Ammon's horn (tissue), 1 donor: Measurements from ENCODE around the gene DGKE.
A peak's percentile ranks its signal among the peaks of the same experiment; 100 is the strongest.

Experiments used
- DNase-seq: peaks from one replicate; pipeline ENCODE4 v3.0.0-alpha.2; 2016; ENCODE audit warnings: low spot score

DGKE gene

GRCh38 chr17:56815711-56816110 lies 18.2 kb upstream of the DGKE start:
- DNase-seq, result no peak

- no peak for DNase-seq
Observed at GRCh38 chr17:56817066-56817465, 16.9 kb upstream of the DGKE start.

- DNase-seq, result no peak
Observed at GRCh38 chr17:56819030-56819429, 14.9 kb upstream of the DGKE start.

GRCh38 chr17:56819431-56820145 lies 14.4 kb upstream of the DGKE start:
- DNase-seq, result peak; percentile 59

- no peak for DNase-seq
Observed at GRCh38 chr17:56820207-56820606, 13.7 kb upstream of the DGKE start.

- DNase-seq, result no peak
Observed at GRCh38 chr17:56821847-56822534, 12.0 kb upstream of the DGKE start.

- no peak for DNase-seq
Observed at GRCh38 chr17:56822725-56823124, 11.2 kb upstream of the DGKE start.

- no peak for DNase-seq
Observed at GRCh38 chr17:56823848-56824247, 10.1 kb upstream of the DGKE start.

GRCh38 chr17:56824503-56824902 lies 9.4 kb upstream of the DGKE start:
- DNase-seq, result no peak

GRCh38 chr17:56826611-56827414 lies 7.1 kb upstream of the DGKE start:
- no peak for DNase-seq

- DNase-seq, result no peak
Observed at GRCh38 chr17:56830726-56831368, 3.1 kb upstream of the DGKE start.

- DNase-seq, result no peak
Observed at GRCh38 chr17:56831369-56832095, 2.4 kb upstream of the DGKE start.

GRCh38 chr17:56832446-56832845 lies 1.5 kb upstream of the DGKE start:
- DNase-seq, result no peak

GRCh38 chr17:56833057-56833808 lies 718 bp upstream of the DGKE start:
- peak; percentile 54 for DNase-seq

GRCh38 chr17:56834380-56835263 lies 671 bp downstream of the DGKE start:
- DNase-seq, result peak; percentile 62

- DNase-seq, result no peak
Observed at GRCh38 chr17:56835264-56835585, 1.3 kb downstream of the DGKE start.

GRCh38 chr17:56838687-56839086 lies 4.7 kb downstream of the DGKE start:
- DNase-seq, result no peak

- DNase-seq, result no peak
Observed at GRCh38 chr17:56842577-56842976, 8.6 kb downstream of the DGKE start.

GRCh38 chr17:56845934-56846333 lies 12.0 kb downstream of the DGKE start:
- DNase-seq, result no peak

GRCh38 chr17:56847106-56847505 lies 13.2 kb downstream of the DGKE start:
- DNase-seq, result no peak
